ENCODE data around the gene NRIP2.

DNA sequence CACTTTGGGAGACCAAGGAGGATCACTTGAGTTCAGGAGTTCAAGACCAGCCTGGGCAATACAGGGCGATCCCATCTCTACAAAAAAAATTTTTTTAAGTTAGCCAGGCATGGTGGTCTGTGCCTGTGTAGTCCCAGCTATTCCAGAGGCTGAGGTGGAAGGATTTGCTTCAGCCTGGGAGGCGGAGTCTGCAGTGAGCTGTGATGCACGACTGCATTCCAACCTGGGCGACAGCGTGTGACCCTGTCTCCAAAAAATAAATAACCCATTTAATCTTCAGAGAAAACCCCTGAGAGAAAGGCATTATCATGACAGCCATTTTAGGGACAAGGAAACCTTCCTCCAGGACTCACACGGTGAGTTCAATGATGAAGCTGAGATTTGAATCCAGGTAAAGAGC is 43.7 kb downstream of the NRIP2 start:
- TF ChIP-seq, protein P1, sequence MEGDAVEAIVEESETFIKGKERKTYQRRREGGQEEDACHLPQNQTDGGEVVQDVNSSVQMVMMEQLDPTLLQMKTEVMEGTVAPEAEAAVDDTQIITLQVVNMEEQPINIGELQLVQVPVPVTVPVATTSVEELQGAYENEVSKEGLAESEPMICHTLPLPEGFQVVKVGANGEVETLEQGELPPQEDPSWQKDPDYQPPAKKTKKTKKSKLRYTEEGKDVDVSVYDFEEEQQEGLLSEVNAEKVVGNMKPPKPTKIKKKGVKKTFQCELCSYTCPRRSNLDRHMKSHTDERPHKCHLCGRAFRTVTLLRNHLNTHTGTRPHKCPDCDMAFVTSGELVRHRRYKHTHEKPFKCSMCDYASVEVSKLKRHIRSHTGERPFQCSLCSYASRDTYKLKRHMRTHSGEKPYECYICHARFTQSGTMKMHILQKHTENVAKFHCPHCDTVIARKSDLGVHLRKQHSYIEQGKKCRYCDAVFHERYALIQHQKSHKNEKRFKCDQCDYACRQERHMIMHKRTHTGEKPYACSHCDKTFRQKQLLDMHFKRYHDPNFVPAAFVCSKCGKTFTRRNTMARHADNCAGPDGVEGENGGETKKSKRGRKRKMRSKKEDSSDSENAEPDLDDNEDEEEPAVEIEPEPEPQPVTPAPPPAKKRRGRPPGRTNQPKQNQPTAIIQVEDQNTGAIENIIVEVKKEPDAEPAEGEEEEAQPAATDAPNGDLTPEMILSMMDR (IDR thresholded peaks at IDR 0.05), result no peak
- TF ChIP-seq POLR2A (IDR thresholded peaks at IDR 0.05) (no peak), EP300 (IDR thresholded peaks at IDR 0.05) (no peak)

Data from tibial nerve (tissue), 4 donors.